Kidney capillary endothelial cell (primary cell): ENCODE results near the gene NUDT11.
"Not testable (repeated sequence)": the region's sequence is repeated elsewhere in the genome, so short reads cannot be mapped to it uniquely, and the experiment has no call there.

Experiments used
- DNase-seq: peaks from one replicate; pipeline ENCODE4 v3.0.0-alpha.2; 2018; ENCODE audit warnings: low spot score

Gene NUDT11

DNA sequence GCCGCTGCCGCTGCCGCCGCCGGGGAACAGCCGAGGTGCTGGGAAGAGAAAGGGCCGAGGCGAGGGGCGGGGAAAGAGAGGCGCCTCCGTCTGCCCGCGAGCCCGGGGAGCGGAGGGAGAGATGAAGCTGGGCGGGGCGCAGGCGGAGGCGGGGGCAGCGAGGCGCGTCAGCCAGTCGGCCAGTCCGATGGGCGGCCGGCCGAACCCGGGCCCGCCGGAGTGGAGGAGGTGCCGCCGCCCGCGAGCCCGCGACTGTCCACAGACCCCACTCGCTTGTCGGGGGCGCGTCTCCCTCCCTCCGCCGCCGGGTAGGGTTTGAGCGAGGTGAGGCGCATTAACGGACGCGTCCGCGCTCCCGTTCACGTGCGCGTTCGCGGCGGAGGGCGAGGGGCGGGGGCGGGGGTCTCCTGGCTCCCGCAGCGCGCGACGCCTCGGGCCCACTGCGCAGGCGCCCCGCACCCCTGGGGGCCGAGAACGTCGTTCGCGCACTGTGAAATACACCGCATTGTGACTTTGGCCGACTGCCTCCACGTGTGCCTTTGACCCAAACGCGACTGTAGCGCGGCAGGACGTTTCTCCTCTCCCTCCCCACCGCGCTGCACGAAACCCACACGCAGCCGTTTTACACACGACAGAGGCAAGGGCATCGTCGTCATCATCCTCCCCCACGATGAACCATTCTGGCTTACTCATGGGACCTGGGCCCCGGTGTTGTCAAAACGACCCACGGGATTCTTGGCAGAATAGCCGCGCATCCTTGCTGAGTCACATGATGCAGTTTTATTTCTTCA, at the start of gene NUDT11:
Gene NUDT11 (minus strand): TSS at position 92 of the 791 bp plus-strand sequence. CDS start 148 bp downstream, outside the sequence.
- peak; percentile 16 for DNase-seq

GRCh38 chrX:51520393-51520792, 24.0 kb upstream of the NUDT11 start:
- no peak for DNase-seq

GRCh38 chrX:51519131-51519530, 22.7 kb upstream of the NUDT11 start:
- not testable (repeated sequence) for DNase-seq

DNA sequence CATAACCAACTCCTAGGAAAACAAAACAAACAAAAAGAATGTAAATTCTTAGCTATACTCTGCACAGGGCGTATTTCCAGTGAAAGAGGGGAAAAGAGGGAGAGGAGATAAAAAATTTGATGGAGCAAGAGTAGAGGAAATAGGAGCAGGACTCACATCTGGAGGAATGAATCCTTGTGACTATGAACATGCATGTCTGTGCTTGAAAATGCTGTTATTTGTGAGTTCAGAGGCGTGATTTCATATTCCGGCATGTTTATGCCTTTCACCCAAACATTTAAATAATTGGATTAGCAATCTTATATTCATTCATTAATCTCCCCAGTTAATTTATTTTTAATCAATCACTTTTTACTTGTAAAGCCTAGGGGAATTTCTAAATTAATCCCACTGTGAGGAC, 11.2 kb upstream of the NUDT11 start:
- DNase-seq: no peak

DNA sequence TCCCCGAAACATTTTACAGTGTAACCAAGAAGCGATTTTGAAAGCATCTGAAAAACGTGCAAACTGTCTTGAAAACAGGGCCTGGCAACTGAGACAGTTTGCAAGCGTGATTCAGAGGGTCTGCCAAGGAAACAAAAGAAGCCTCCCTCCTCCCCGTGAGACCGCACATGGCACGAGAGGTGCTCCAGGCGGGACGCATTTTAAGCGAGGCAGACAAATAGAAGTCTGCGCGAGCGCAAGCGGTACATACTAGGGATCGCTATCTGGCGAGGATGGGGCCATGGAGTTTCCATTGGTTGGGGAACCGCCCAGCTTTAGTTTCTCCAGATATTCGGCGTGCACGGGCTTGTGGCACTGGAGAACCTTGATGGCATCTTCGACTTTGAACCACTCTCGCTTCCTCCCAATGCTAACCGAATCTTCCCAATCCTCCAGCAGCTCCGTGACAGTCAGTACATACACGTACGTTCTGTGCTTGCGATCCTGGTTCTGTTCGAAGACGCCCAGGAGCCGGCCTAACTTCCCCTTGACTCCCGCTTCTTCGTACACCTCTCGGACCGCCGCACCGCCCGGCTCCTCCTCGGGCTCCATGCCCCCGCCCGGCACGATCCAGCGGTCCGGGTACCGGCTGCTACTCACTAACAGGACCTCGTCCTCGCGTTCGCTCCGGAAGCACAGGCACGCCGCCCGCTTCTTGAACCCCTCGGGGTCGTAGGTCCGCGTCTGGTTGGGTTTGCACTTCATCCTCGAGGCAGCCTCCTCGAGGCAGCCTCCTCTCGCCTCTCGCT, 497 bp downstream of the NUDT11 start:
- not testable (repeated sequence) for DNase-seq

DNA sequence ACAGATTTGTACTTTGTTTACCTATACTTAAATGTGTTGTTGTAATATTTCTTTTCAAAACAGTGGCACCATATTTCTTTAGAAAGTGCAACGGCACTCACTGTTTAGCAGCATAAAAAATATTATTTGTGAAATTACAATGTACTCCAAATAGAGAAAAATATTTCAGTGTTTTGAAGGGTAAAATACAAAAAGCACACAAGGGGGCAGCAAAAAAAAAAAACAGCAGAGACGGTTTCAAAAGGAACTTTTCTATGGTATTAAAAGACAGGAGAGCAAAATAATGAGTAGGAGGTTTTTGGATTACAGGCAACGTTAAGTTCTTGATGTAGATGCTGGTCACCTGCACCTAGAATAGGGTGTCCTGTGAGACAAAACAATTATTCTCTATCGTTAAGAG, 2.0 kb downstream of the NUDT11 start:
- DNase-seq: no peak

GRCh38 chrX:51487960-51488267, 8.5 kb downstream of the NUDT11 start:
- DNase-seq: no peak

GRCh38 chrX:51484616-51485015, 11.8 kb downstream of the NUDT11 start:
- DNase-seq: no peak

DNA sequence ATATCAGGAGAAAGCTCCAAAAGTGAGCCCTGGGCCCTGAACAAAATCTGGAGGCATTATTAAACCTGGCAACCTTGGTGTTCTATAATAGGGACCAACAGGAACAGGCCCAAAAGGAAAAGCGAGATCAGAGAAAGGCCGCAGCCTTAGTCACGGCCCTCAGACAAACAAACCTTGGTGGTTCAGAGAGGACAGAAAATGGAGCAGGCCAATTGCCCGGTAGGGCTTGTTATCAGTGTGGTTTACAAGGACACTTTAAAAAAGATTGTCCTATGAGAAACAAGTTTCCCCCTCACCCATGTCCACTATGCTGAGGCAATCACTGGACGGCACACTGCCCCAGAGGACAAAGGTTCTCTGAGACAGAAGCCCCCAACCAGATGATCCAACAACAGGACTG, 14.0 kb downstream of the NUDT11 start:
- not testable (repeated sequence) for DNase-seq

DNA sequence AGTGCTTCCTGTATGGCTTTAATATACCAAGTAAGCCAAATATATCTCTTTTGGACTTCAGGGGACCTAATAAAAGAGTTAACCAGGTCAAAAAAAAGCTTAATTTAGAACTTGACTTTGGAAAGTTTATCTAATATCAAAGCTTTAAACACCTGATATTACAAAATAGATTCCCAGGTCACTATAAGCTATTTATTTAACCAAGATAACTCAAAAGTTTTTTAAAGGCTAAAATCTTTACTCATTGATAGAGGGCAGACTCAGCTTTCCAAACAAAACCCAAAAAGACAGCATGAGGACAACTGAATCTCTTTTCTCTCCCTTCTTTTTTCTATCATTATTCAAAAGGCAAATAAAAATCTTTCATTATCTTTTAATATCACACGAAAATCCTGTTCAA, 19.5 kb downstream of the NUDT11 start:
- no peak for DNase-seq

DNA sequence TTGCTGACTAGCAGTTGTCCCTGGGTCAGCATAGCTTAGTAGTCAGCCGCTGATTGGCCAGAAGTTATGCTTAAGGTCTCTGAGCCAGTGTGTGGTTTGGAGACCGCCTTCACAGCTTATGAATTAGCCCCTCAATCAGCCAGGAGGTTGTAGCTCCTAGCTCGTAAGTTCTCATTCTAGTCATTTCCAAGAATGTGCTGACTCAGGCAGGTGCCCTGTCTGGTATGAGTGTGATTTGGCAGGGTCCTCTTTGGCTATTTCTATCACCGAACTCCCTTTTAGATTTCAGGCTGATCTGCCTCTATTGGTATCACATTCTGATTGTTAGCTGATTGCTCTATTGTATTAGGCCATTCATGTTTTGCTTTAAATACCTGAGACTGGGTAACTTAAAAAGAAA, 33.1 kb downstream of the NUDT11 start:
- no peak for DNase-seq

DNA sequence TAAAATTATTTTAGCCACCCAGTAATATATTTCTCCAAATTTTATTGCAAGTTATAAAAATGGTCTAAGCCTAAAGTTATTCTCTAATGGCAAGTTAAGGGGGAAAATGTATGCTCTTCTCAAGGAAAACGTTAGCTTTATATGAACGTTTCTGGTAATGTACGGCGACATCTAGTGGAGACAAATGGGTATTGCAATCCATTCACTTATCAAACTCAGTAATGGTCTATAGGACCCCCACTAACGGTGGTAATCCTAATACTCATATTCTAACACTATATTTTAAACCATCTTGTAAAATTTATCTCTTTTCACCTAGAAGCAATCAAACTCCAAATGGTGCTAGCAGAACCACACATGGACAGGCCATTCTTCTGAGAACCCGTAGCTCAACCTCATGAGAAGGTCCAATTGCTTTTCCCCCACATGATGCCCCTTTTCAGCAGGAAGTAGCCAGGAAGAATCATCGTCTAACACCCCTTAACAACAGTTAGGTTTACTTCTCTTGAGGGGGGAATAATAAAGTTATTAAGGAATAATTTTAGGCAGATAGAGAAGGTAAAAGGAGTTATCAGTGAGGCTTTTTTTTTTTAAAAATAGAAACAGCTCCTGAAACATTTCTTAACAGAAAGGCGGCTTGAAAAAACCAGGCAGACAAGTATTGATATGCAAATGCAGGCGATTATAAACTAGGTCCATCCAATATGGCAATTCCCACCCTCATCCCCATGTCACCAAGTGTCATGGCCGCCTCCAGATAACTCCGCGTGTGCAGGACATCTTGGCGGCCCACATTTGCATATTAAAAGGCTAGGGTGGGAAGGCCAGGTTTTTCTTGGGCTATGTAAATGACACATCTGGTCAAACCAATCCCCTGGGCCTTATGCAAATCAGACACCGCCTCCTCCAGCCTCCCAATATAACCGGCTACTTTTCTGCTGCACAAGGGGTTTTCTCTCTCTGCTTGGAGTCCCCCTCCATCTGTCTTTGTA, 35.0 kb downstream of the NUDT11 start:
- DNase-seq: peak; percentile 51

DNA sequence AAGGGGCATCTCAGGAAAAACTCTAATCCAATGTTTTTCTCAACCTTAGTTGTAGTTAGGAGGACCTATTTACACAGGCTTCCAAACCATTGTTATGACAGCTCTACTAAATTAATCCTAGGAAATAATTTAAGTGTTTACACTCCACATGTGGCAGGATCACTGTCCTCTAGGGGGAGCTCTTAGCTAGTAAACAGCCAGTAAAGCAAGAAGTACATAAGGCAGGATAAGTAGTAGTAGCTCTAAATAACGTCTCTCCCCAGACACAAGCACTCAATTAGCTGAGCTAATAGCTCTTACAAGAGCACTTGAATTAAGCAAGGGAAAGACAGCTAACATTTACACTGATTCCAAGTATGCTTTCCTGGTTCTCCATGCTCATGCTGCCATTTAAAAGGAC, 37.3 kb downstream of the NUDT11 start:
- DNase-seq: peak; percentile 21

- DNase-seq: no peak
Measured at GRCh38 chrX:51456814-51457213, 39.6 kb downstream of the NUDT11 start.

- no peak for DNase-seq
Measured at GRCh38 chrX:51456246-51456645, 40.1 kb downstream of the NUDT11 start.

- no peak for DNase-seq
Measured at GRCh38 chrX:51440365-51440764, 56.0 kb downstream of the NUDT11 start.
